ENCODE results near the gene DENND1A. TPM values are rescaled to one million over a fixed set of nuclear protein-coding genes. Genes with fewer than 3 reads are reported as not detected.
A peak's percentile ranks its signal among the peaks of the same experiment; 100 is the strongest.

DENND1A gene
- total RNA-seq, 6 experiments from 2014 or later, result 13.9 to 22.6 (median 16.3) TPM

- intact Hi-C loops (cut with DNase I), result no loop called here
- TF ChIP-seq POLR2A (IDR thresholded peaks at IDR 0.05), result no peak
- TF ChIP-seq CTCF (IDR thresholded peaks at IDR 0.05), result no peak
- Histone ChIP-seq H3K36me3 (no peaks in the 10 kb centered on the region), H3K9me3 (no peaks in the 10 kb centered on the region), H3K4me1 (no peaks in the 10 kb centered on the region), H3K27me3 (no peaks in the 10 kb centered on the region), H3K27ac (no peak overlapping the region), H3K4me3 (no peak overlapping the region)
- ATAC-seq (no peak), DNase-seq (peak in 1 of 3 donors; percentile 27)
- WGBS (ENCODE audit: insufficient coverage, low coverage, low lambda C conversion rate, missing lambda C conversion rate), result no CpG with 5 or more reads among the region's 10 CpGs
Measured at GRCh38 chr9:123418506-123418905, 511.4 kb downstream of the DENND1A start.

DNA sequence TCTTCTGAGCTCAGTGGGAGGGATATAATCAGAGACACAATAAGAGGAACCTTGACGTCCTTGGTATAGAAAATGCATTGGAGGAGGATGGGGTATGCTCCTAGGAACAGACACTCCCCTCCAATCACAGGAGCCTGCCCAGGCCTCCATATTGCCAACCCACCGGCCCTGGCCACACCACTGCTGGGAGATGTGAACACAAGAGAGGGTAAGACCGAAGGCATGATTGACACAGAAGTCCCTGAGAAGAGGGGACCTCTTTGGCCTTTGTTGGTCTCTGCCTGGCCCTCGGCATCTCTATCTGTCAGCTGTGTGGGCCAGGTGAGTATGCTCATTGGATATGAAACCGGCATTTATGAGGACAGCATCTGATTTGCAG is 511.9 kb downstream of the DENND1A start:
- intact Hi-C loops (cut with DNase I), result no loop called here
- no peak overlapping the region for H3K4me3 ChIP-seq
- peak in 1 of 3 donors; percentile 30 for DNase-seq
- 100% methylated on average over 4 of the region's 5 CpGs for WGBS (ENCODE audit: insufficient coverage, low coverage, low lambda C conversion rate, missing lambda C conversion rate)
- no peak for TF ChIP-seq POLR2A (IDR thresholded peaks at IDR 0.05)
- no peak for TF ChIP-seq CTCF (IDR thresholded peaks at IDR 0.05)
- no peak for ATAC-seq
- no peaks in the 10 kb centered on the region for H3K9me3 ChIP-seq
- no peaks in the 10 kb centered on the region for H3K27me3 ChIP-seq
- no peak overlapping the region for H3K27ac ChIP-seq
- H3K4me1 ChIP-seq, result no peaks in the 10 kb centered on the region
- no peaks in the 10 kb centered on the region for H3K36me3 ChIP-seq

GRCh38 chr9:123417289-123418051 is 512.5 kb downstream of the DENND1A start:
- intact Hi-C loops (cut with DNase I), result no loop called here
- no peak overlapping the region for H3K27ac ChIP-seq
- 82% methylated on average over 5 of the region's 5 CpGs for WGBS (ENCODE audit: insufficient coverage, low coverage, low lambda C conversion rate, missing lambda C conversion rate)
- no peaks in the 10 kb centered on the region for H3K9me3 ChIP-seq
- TF ChIP-seq CTCF (IDR thresholded peaks at IDR 0.05) (no peak), POLR2A (IDR thresholded peaks at IDR 0.05) (no peak)
- no peak overlapping the region for H3K4me3 ChIP-seq
- H3K36me3 ChIP-seq, result no peaks in the 10 kb centered on the region
- H3K27me3 ChIP-seq, result no peaks in the 10 kb centered on the region
- no peaks in the 10 kb centered on the region for H3K4me1 ChIP-seq
- ATAC-seq (no peak), DNase-seq (peak in 1 of 3 donors; percentile 7)

GRCh38 chr9:123416176-123416575 is 513.8 kb downstream of the DENND1A start:
- intact Hi-C loops (cut with DNase I), result no loop called here
- no peak overlapping the region for H3K4me3 ChIP-seq
- no peak overlapping the region for H3K27ac ChIP-seq
- 91% methylated on average over 5 of the region's 8 CpGs for WGBS (ENCODE audit: insufficient coverage, low coverage, low lambda C conversion rate, missing lambda C conversion rate)
- TF ChIP-seq POLR2A (IDR thresholded peaks at IDR 0.05) (no peak), CTCF (IDR thresholded peaks at IDR 0.05) (no peak)
- H3K9me3 ChIP-seq, result no peaks in the 10 kb centered on the region
- no peaks in the 10 kb centered on the region for H3K27me3 ChIP-seq
- ATAC-seq (no peak), DNase-seq (peak in 1 of 3 donors; percentile 5)
- no peaks in the 10 kb centered on the region for H3K36me3 ChIP-seq
- H3K4me1 ChIP-seq, result no peaks in the 10 kb centered on the region

Measured in right lobe of liver (tissue), 6 donors.